HL-60 (cell line): ENCODE data around the gene GLYATL3.

Experiments
- CTCF ChIP-seq: IDR thresholded peaks from one replicate; pipeline ENCODE4 v1.5.1; 2011; ENCODE audit warnings: low read length, control low read depth, inconsistent platforms; ENCODE audit not compliant: insufficient read depth
- GABPA ChIP-seq: IDR thresholded peaks from 2 replicates; pipeline ENCODE4 v1.6.1; 2012; ENCODE audit warnings: low read depth
- REST ChIP-seq: IDR thresholded peaks from 2 replicates; pipeline ENCODE4 v1.6.1; 2012; ENCODE audit warnings: low read depth; ENCODE audit not compliant: insufficient replicate concordance
- SPI1 ChIP-seq: IDR thresholded peaks from 2 replicates; pipeline ENCODE4 v1.6.1; 2012; ENCODE audit warnings: low read depth, mild to moderate bottlenecking, borderline replicate concordance

- TF ChIP-seq CTCF (no peak), SPI1 (no peak), GABPA (no peak), REST (no peak)
Measured at GRCh38 chr6:49516147-49516505, 16.4 kb downstream of the GLYATL3 start.
